ENCODE measurements around the gene ACTN2.

The ACTN2 gene

DNA sequence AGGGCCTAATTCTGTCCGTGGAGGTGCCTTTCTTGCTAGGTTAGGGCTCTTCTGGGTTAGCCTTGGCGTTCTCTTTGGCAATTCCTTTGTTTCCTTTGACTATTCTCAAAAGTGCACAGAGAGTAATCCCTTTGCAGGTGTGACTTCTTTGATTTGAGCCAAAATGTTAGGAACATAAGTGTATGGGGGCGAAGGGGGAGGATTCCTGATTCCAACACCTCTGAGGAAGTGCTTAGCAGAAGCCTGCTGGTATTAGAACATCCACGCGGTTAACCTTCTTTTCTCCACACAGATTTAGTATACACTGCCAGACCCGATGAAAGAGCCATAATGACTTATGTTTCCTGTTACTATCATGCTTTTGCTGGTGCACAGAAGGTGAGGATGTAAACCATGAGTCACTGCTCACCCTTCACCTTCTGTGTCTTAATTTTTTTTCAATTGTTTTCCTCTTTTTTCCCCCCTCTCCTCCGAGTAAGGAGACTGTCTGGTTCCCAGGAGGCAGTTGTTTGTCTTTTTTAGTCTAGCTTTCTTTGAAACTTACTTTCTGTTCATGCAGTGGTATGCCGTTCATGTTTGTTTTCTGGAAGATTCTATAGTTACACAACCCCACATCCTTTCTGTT, 48.0 kb downstream of the ACTN2 start:
- DNase-seq (ENCODE audit: low read depth in 1 of 2, low spot score in 1 of 2) = no peak

GRCh38 chr1:236736761-236737160, 50.5 kb downstream of the ACTN2 start:
- DNase-seq (ENCODE audit: low read depth in 1 of 2, low spot score in 1 of 2) = no peak

DNA sequence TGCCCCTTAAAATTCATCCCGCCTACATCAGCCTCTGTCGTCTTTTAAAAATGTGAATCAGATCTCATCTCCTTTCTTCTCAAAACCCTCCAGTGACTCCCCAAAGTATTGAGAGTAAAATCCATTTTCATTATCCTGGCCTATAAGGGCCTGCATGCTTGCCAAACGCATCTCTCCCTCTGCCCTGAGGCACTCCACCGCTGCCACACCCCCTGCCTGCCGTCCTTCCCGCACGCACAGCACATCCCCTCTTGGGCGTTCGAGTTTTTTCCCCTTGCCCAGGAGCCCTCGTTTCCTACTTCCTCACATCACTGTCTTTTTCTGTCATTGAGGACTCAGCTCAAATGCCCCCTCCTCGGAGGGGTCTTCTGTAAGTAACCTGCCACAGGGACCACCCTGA, 55.5 kb downstream of the ACTN2 start:
- no peak for DNase-seq (ENCODE audit: low read depth in 1 of 2, low spot score in 1 of 2)

GRCh38 chr1:236742421-236743160, 56.3 kb downstream of the ACTN2 start:
- no peak for DNase-seq (ENCODE audit: low read depth in 1 of 2, low spot score in 1 of 2)

GRCh38 chr1:236744533-236744932, 58.2 kb downstream of the ACTN2 start:
- no peak for DNase-seq (ENCODE audit: low read depth in 1 of 2, low spot score in 1 of 2)

DNA sequence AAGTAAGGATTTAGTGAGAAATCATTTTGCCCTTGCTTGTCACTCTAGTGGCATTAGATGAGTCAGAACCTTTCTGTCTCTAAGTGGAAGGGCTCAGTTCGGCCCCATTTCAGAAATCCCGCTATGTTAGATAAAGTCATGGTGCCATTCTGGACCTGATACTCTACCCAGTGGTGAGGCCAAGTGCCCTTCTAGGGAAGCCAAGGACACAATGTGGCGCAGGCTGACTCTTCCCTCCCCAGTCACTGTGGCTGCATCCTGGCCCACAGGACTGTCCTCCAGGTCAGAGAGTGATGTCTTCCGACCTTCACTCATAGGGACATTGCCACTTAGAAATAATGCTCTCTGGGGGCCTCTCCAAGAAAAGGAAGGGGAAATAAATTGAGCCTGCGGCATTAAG, 60.5 kb downstream of the ACTN2 start:
- no peak for DNase-seq (ENCODE audit: low read depth in 1 of 2, low spot score in 1 of 2)

- no peak for DNase-seq (ENCODE audit: low read depth in 1 of 2, low spot score in 1 of 2)
These were observed 61.1 kb downstream of the ACTN2 start for GRCh38 chr1:236747311-236747985.

DNA sequence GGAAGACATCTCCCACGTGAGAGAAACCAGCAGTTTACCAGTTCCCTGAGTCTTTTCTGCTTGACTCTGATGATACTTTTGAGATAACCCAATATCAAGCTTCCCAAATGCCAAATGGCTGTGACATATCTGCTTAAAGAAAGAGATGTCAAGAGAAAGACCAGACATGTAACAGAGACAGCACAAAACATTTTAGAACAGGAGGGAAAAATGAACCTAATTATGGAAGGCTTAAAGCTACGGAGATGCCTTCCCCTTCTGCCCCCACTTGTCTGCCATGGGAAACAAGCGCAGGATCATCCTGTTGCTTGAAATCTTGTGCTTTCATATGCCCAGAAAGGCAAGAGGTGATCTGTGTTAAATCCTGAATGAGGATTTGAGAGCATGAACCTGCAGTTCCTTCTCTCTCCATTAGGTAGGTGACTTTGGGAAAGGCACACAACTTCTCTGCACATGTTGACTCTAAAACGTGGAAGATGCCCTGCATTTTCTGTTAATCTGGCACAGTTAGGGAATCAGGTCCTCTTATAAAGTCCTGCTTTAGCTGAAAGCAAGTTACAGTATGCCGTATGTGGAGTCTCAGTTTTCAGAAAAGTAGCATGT, 62.1 kb downstream of the ACTN2 start:
- no peak for DNase-seq (ENCODE audit: low read depth in 1 of 2, low spot score in 1 of 2)

DNA sequence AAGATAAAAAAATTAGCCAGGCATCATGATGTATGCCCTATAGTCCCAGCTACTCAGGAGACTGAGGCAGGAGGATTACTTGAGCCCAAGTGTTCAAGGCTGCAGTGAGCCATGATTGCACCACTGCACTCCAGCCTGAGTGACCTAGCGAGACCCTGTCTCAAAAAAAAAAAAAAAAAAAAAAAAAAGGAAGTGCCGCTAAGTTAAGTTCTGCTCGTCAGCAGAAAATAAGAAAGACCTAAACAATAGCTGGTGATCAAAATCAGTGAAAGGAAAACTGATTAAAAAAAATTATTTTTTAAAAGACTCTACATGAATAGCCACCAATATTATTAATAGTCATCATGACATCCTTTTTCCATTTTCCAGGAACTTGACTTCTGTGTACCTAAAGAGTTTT, 64.6 kb downstream of the ACTN2 start:
- no peak for DNase-seq (ENCODE audit: low read depth in 1 of 2, low spot score in 1 of 2)

- no peak for DNase-seq (ENCODE audit: low read depth in 1 of 2, low spot score in 1 of 2)
These were observed 65.1 kb downstream of the ACTN2 start for GRCh38 chr1:236751385-236751784.

DNA sequence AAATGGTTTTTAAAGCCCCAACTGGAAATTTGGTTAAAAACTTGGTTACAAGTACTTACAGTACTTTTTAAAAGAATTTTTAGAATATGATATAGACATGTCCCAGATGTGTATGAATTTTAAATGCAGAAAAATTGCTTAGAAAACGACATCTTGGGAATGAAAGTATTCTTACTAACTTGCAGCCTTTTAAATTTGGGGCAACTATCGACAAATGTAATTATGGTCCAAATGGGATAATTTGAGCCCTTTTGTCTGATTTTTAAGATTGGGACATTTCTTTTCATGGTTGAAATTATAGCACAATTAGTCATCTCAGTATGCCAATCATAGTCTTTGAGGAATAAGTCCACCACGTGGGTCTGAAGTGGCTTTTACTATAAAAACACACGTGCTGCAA, 65.6 kb downstream of the ACTN2 start:
- no peak for DNase-seq (ENCODE audit: low read depth in 1 of 2, low spot score in 1 of 2)

- no peak for DNase-seq (ENCODE audit: low read depth in 1 of 2, low spot score in 1 of 2)
These were observed 67.2 kb downstream of the ACTN2 start for GRCh38 chr1:236753516-236753915.

GRCh38 chr1:236753964-236754363, 67.7 kb downstream of the ACTN2 start:
- no peak for DNase-seq (ENCODE audit: low read depth in 1 of 2, low spot score in 1 of 2)

DNA sequence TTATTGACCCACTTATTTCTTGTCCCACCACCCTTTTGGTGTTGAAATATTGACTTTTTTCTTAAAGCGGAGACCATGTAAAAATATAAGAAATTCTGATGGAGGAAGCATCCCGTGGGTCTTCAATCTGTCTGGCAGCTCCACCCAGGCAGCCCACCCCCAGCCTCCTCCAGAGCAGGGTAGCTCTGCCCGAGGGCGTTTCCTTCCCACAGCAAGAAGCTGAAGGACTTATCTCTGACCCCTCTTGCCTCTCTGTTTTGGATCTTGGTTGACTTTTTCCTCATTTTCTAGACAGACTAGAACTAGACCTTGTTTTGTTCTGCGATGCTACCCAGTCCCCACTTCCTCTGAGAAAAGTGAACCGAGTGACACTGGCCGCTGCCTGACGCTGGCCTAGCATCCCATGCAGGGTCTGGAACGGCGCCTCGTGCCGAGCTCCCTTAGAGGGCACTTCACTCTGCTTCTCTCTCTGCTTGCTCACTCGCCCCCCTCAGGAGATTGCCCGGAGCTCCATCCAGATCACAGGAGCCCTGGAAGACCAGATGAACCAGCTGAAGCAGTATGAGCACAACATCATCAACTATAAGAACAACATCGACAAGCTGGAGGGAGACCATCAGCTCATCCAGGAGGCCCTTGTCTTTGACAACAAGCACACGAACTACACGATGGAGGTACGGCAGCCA, 68.4 kb downstream of the ACTN2 start:
- no peak for DNase-seq (ENCODE audit: low read depth in 1 of 2, low spot score in 1 of 2)

DNA sequence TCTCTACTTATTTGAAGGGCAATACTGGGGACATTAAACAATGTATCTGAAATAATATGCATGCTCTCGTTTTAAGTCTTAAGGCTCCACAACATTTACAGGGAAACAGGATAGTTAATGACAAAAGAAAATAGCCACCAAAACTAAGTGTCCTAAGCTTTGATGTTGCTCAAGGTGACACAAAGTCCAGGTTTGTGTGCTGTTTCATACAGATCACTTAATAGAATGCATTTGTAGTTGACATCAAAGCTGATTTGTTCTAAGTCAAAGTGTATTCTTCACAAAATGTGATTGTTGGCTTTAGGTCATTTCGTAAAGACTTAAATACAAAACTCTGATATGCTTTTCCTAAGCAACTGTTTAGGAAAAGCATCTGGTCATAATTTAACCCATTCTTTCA, 71.3 kb downstream of the ACTN2 start:
- no peak for DNase-seq (ENCODE audit: low read depth in 1 of 2, low spot score in 1 of 2)

DNA sequence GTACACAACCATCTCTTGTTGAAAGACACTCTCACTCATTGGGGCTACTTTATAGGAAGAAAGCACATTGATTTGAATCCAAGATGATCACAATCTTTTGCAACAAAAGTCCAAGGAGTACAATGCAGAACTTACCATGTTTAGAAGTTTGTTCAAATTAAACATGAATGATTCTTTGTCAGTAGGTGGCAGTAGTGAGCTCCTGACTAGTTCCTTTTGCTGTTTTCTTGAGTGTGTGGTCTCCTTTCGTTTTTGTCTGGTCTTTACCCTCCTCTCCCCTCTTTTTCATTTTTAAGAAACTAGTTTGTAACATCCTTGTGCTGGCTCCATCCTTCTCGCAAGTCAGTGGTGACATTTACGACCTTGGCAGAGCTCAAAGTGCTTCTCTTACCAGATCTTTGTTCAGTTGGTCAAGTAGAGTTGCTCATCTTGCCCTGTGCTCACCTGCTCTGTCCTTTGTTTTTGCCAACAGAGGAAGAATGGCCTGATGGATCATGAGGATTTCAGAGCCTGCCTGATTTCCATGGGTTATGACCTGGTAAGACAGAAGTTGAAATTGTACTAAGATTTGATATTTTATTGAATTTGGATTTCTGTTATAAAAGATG, 73.1 kb downstream of the ACTN2 start:
- no peak for DNase-seq (ENCODE audit: low read depth in 1 of 2, low spot score in 1 of 2)

- DNase-seq (ENCODE audit: low read depth in 1 of 2, low spot score in 1 of 2) = no peak
These were observed 74.2 kb downstream of the ACTN2 start for GRCh38 chr1:236760480-236760879.

DNA sequence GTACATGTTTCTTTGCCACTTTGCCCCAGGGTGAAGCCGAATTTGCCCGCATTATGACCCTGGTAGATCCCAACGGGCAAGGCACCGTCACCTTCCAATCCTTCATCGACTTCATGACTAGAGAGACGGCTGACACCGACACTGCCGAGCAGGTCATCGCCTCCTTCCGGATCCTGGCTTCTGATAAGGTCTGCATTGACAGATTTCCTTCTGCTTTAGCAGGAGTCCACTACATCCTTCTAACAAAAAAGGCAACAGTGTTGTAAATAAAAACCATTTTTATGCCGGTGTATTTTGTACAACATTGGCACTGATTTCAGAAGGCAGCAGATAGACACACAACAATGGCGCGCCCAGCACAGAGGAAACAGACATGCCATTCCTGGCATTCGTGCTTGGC, 74.7 kb downstream of the ACTN2 start:
- DNase-seq (ENCODE audit: low read depth in 1 of 2, low spot score in 1 of 2) = no peak

- no peak for DNase-seq (ENCODE audit: low read depth in 1 of 2, low spot score in 1 of 2)
These were observed 75.3 kb downstream of the ACTN2 start for GRCh38 chr1:236761397-236762132.

GRCh38 chr1:236762410-236762809, 76.1 kb downstream of the ACTN2 start:
- DNase-seq (ENCODE audit: low read depth in 1 of 2, low spot score in 1 of 2) = no peak

Data from activated T-helper 1 cell treated with anti-CD3 and anti-CD28 coated beads, Interleukin-2, amount 50 U/mL, for 16 hours (primary cell).